GM10266 (cell line): ENCODE measurements around the gene SLIT3.

Experiments used
- DNase-seq: peaks from one replicate; pipeline ENCODE4 v3.0.0; 2012; ENCODE audit errors: extremely low spot score
- CTCF ChIP-seq: IDR thresholded peaks from 2 replicates; pipeline ENCODE4 v1.5.1; 2012; ENCODE audit warnings: mild to moderate bottlenecking, low read depth; ENCODE audit not compliant: control insufficient read depth, insufficient read depth; ENCODE audit errors: missing control alignments

SLIT3 gene

GRCh38 chr5:169122951-169123350 lies 178.0 kb downstream of the SLIT3 start:
- TF ChIP-seq CTCF = no peak
- no peak for DNase-seq

- no peak for DNase-seq
- no peak for TF ChIP-seq CTCF
These were observed 179.1 kb downstream of the SLIT3 start for GRCh38 chr5:169121630-169122420.

- no peak for TF ChIP-seq CTCF
- no peak for DNase-seq
These were observed 181.5 kb downstream of the SLIT3 start for GRCh38 chr5:169119288-169120048.

GRCh38 chr5:169116961-169117461 lies 183.9 kb downstream of the SLIT3 start:
- no peak for DNase-seq
- TF ChIP-seq CTCF = no peak

GRCh38 chr5:169115461-169116124 lies 185.3 kb downstream of the SLIT3 start:
- no peak for DNase-seq
- TF ChIP-seq CTCF = no peak

GRCh38 chr5:169114466-169115065 lies 186.4 kb downstream of the SLIT3 start:
- DNase-seq = no peak
- no peak for TF ChIP-seq CTCF
